NCI-H146 (cell line): ENCODE results near the gene HSD11B1L.

Experiments used
- DNase-seq: peaks from one replicate; lab custom pipeline; 2025; lab: John Stamatoyannopoulos, UW

HSD11B1L gene

GRCh38 chr19:5680437-5681368 lies at the start of gene HSD11B1L, which contains the start of gene MICOS13:
Gene HSD11B1L, plus strand, starts transcription at chr19:5681027. Its CDS starts 3,806 bp downstream, at chr19:5684833.
Gene MICOS13, minus strand, starts transcription at chr19:5680516. Its CDS starts 30 bp downstream, at chr19:5680486.
- DNase-seq: peak; percentile 96

- no peak for DNase-seq
Measured at GRCh38 chr19:5631567-5632240, 49.1 kb upstream of the HSD11B1L start.

- no peak for DNase-seq
Measured at GRCh38 chr19:5632241-5632612, 48.6 kb upstream of the HSD11B1L start.

- no peak for DNase-seq
Measured at GRCh38 chr19:5632657-5633056, 48.2 kb upstream of the HSD11B1L start.

- no peak for DNase-seq
Measured at GRCh38 chr19:5635427-5635826, 45.4 kb upstream of the HSD11B1L start.

GRCh38 chr19:5637971-5638370 lies 42.9 kb upstream of the HSD11B1L start:
- no peak for DNase-seq

GRCh38 chr19:5641171-5641570 lies 39.7 kb upstream of the HSD11B1L start:
- DNase-seq: no peak

GRCh38 chr19:5642204-5642603 lies 38.6 kb upstream of the HSD11B1L start:
- no peak for DNase-seq

GRCh38 chr19:5643060-5643459 lies 37.8 kb upstream of the HSD11B1L start:
- DNase-seq: no peak

GRCh38 chr19:5644037-5644436 lies 36.8 kb upstream of the HSD11B1L start:
- no peak for DNase-seq

- DNase-seq: peak; percentile 28
Measured at GRCh38 chr19:5645409-5645808, 35.4 kb upstream of the HSD11B1L start.

- DNase-seq: no peak
Measured at GRCh38 chr19:5646703-5647102, 34.1 kb upstream of the HSD11B1L start.

- no peak for DNase-seq
Measured at GRCh38 chr19:5648464-5648863, 32.4 kb upstream of the HSD11B1L start.

- no peak for DNase-seq
Measured at GRCh38 chr19:5651361-5651760, 29.5 kb upstream of the HSD11B1L start.

- no peak for DNase-seq
Measured at GRCh38 chr19:5652261-5652660, 28.6 kb upstream of the HSD11B1L start.

GRCh38 chr19:5654931-5655330 lies 25.9 kb upstream of the HSD11B1L start:
- no peak for DNase-seq

- DNase-seq: no peak
Measured at GRCh38 chr19:5655412-5655811, 25.4 kb upstream of the HSD11B1L start.

- no peak for DNase-seq
Measured at GRCh38 chr19:5661483-5661882, 19.3 kb upstream of the HSD11B1L start.

- no peak for DNase-seq
Measured at GRCh38 chr19:5663904-5664303, 16.9 kb upstream of the HSD11B1L start.

GRCh38 chr19:5664515-5664914 lies 16.3 kb upstream of the HSD11B1L start:
- DNase-seq: no peak

- no peak for DNase-seq
Measured at GRCh38 chr19:5665781-5666513, 14.9 kb upstream of the HSD11B1L start.

GRCh38 chr19:5666921-5667610 lies 13.8 kb upstream of the HSD11B1L start:
- no peak for DNase-seq
